HepG2 (cell line): ENCODE measurements around the gene IL21R. TPM values are rescaled to one million over a fixed set of nuclear protein-coding genes. Genes with fewer than 3 reads are reported as not detected.

Experiments used
- ATAC-seq: fragments of 200-7000 bp; cut with Tn5 transposase; 3 replicates; pipeline ENCODE4 v1.9.1; 2020; ENCODE audit warnings: mild to moderate bottlenecking, moderate library complexity
- BruUV-seq: library from RNA; stranded (reverse); fragments of 400-500 nt; replicated peaks from 2 replicates; lab custom pipeline; 2021; lab: Mats Ljungman, UMichigan
- CTCF ChIA-PET: fragments of 300-600 bp; formaldehyde crosslinking; extraction: SDS; loops from one replicate; lab custom pipeline; 2021; ENCODE audit warnings: low total read pairs, inconsistent platforms, low intra/inter-chr PET ratio; lab: Yijun Ruan, JAX
- POLR2A ChIA-PET: fragments of 350-600 bp; sonication (Branson Sonifier 250); formaldehyde crosslinking; loops from one replicate; lab custom pipeline; 2020; ENCODE audit warnings: antibody characterized with exemption, inconsistent platforms; lab: Yijun Ruan, JAX
- DNase-seq: peaks from one replicate; pipeline ENCODE4 v3.0.0-alpha.2; 2015; ENCODE audit warnings: low spot score
- FAIRE-seq: peaks from 3 replicates; lab custom pipeline; 2011; peaks lifted over from hg19 to GRCh38; lab: Jason Lieb, UNC
- H2AFZ ChIP-seq: one replicate; pipeline ENCODE4 v1.6.1; 2011; ENCODE audit warnings: low read length, inconsistent platforms
- H3K27ac ChIP-seq: fragments of 300-600 bp; 3 replicates; pipeline ENCODE4 v1.8.0; 2011; ENCODE audit warnings: mixed run types, mild to moderate bottlenecking, mixed read lengths, low read length, inconsistent platforms; ENCODE audit not compliant: insufficient read depth; ENCODE audit errors: extremely low read length
- H3K27me3 ChIP-seq, 2 experiments: fragments of 200-600 bp in 1 of 2; 2 replicates in 1 of 2; 3 replicates in 1 of 2; pipeline versions ENCODE4 v1.6.0 to v1.8.0; 2011; ENCODE audit warnings: low read length in 2 of 2, mild to moderate bottlenecking in 2 of 2, moderate library complexity in 2 of 2, inconsistent platforms in 1 of 2; ENCODE audit not compliant: insufficient read depth in 2 of 2, control insufficient read depth in 1 of 2
- H3K36me3 ChIP-seq, 2 experiments: fragments of 200-600 bp in 1 of 2; replicated peaks in 1 of 2; 2 replicates in 1 of 2; 3 replicates in 1 of 2; pipeline versions ENCODE4 v1.5.1 to v1.8.0; 2011; ENCODE audit warnings: low read length in 2 of 2, inconsistent platforms in 1 of 2; ENCODE audit not compliant: insufficient read depth in 2 of 2, control insufficient read depth in 1 of 2
- H3K4me1 ChIP-seq: 2 replicates; pipeline ENCODE4 v1.5.1; 2012; ENCODE audit warnings: low read length, inconsistent platforms; ENCODE audit not compliant: insufficient read depth
- H3K4me2 ChIP-seq: 2 replicates; pipeline ENCODE4 v1.6.0; 2011; ENCODE audit warnings: low read depth, low read length, inconsistent platforms
- H3K4me3 ChIP-seq, 3 experiments: fragments of 200-600 bp in 1 of 3; sonication (generic), shearing (Covaris generic) in 1 of 3; replicated peaks in 1 of 3; 2 replicates each; pipeline ENCODE4 v1.5.1; 2011 to 2016; ENCODE audit warnings: low read length in 3 of 3, inconsistent platforms in 2 of 3, low read depth in 2 of 3, mild to moderate bottlenecking in 2 of 3, control low read depth in 1 of 3, mixed read lengths in 1 of 3; ENCODE audit not compliant: insufficient read depth in 1 of 3
- H3K79me2 ChIP-seq: one replicate; pipeline ENCODE4 v1.6.1; 2011; ENCODE audit warnings: low read length, inconsistent platforms; ENCODE audit not compliant: insufficient read depth
- H3K9ac ChIP-seq: 2 replicates; pipeline ENCODE4 v1.6.0; 2011; ENCODE audit warnings: mild to moderate bottlenecking, low read depth, low read length, inconsistent platforms; ENCODE audit not compliant: insufficient read depth
- H3K9me3 ChIP-seq: 2 replicates; pipeline ENCODE4 v1.5.1; 2012; ENCODE audit warnings: mild to moderate bottlenecking, low read length
- H4K20me1 ChIP-seq: 2 replicates; pipeline ENCODE4 v1.6.0; 2011; ENCODE audit warnings: inconsistent platforms, mild to moderate bottlenecking, low read length, moderate library complexity; ENCODE audit not compliant: insufficient read depth
- GPN1 ChIP-seq: sonication (generic); formaldehyde crosslinking; IDR thresholded peaks from 2 replicates; pipeline ENCODE4 v1.5.1; 2020; ENCODE audit warnings: missing genetic modification reagents, borderline replicate concordance
- STAG1 ChIP-seq: sonication (generic); formaldehyde crosslinking; IDR thresholded peaks from 2 replicates; pipeline ENCODE4 v1.4.0; 2020; ENCODE audit warnings: missing genetic modification reagents
- ZFP62 ChIP-seq: sonication (generic); formaldehyde crosslinking; IDR thresholded peaks from 2 replicates; pipeline ENCODE4 v1.4.0; 2020; ENCODE audit warnings: missing genetic modification reagents
- WGBS: methylation state at CpG from one replicate; pipeline ENCODE4 v1.1.6; 2017; ENCODE audit warnings: low lambda C conversion rate; 5-methylcytosine and 5-hydroxymethylcytosine counted together
- in situ Hi-C: cut with HindIII; loops from 2 replicates; pipeline ENCODE4 v1.10.0; 2017; ENCODE audit warnings: low pct_unique_long_range_greater_than_20kb; ENCODE audit not compliant: extremely low pct_ligation_motif_present
- intact Hi-C: fragments of 100-400 bp; cut with micrococcal nuclease; formaldehyde crosslinking; loops from one replicate; pipeline ENCODE4 v1.10.0; 2022; ENCODE audit not compliant: unreplicated experiment
- polyA plus RNA-seq, 8 experiments: library from polyadenylated mRNA; depleted of rRNA in 3 of 8; stranded (reverse) in 7 of 8; unstranded in 1 of 8; fragments of >200 nt; fragmentation: Illumina TruSeq in 4 of 8; extraction: Trizol in 4 of 8; gene quantifications; 2 replicates each; pipeline versions ENCODE4 v1.2.1 to v1.2.3, GENCODE V29; 2011 to 2016; ENCODE audit warnings: low read depth in 4 of 8, missing spikeins in 1 of 8, mixed read lengths in 1 of 8; ENCODE audit not compliant: insufficient read depth in 1 of 8
- total RNA-seq, 5 experiments: library from RNA; depleted of rRNA; stranded (reverse); fragments of >200 nt; fragmentation: Illumina TruSeq; extraction: Trizol; gene quantifications; 2 replicates each; pipeline ENCODE4 v1.2.3, GENCODE V29; 2016; ENCODE audit warnings: low read depth in 1 of 5
- TF ChIP-seq, protein P1 (sequence below): sonication (generic); formaldehyde crosslinking; IDR thresholded peaks from 2 replicates; pipeline ENCODE4 v1.5.1; 2020; ENCODE audit warnings: mild to moderate bottlenecking, missing genetic modification reagents, moderate library complexity

The IL21R gene
- total and polyA plus RNA-seq, 2 of the 13 experiments (the other 11 are each of a cell fraction or from before 2014, with no cell fraction given) = 0.49 to 0.64 TPM

DNA sequence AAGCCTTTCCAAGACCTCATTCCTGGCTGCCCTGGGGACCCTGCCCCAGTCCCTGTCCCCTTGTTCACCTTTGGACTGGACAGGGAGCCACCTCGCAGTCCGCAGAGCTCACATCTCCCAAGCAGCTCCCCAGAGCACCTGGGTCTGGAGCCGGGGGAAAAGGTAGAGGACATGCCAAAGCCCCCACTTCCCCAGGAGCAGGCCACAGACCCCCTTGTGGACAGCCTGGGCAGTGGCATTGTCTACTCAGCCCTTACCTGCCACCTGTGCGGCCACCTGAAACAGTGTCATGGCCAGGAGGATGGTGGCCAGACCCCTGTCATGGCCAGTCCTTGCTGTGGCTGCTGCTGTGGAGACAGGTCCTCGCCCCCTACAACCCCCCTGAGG, 38.7 kb upstream of the IL21R start:
- 100% methylated on average over 4 of the region's 5 CpGs for WGBS
- no peaks in the 10 kb centered on the region for H3K9me3 ChIP-seq
- no peak for ATAC-seq
- H3K27me3 ChIP-seq = no peaks in the 10 kb centered on the region
- ChIA-PET CTCF (no interaction called here), POLR2A (no interaction called here)
- H3K4me2 ChIP-seq = no peak overlapping the region
- H3K4me1 ChIP-seq = peaks cover 46% of the 10 kb centered on the region
- in situ Hi-C loops = no loop called here
- FAIRE-seq = no peak
- no peak overlapping the region for H3K27ac ChIP-seq
- no peak overlapping the region for H3K4me3 ChIP-seq
- BruUV-seq = no TSS peak
- peaks cover 22 to 24% of the 10 kb centered on the region in 2 experiments for H3K36me3 ChIP-seq
- no peaks in the 10 kb centered on the region for H3K79me2 ChIP-seq
- TF ChIP-seq, protein P1, sequence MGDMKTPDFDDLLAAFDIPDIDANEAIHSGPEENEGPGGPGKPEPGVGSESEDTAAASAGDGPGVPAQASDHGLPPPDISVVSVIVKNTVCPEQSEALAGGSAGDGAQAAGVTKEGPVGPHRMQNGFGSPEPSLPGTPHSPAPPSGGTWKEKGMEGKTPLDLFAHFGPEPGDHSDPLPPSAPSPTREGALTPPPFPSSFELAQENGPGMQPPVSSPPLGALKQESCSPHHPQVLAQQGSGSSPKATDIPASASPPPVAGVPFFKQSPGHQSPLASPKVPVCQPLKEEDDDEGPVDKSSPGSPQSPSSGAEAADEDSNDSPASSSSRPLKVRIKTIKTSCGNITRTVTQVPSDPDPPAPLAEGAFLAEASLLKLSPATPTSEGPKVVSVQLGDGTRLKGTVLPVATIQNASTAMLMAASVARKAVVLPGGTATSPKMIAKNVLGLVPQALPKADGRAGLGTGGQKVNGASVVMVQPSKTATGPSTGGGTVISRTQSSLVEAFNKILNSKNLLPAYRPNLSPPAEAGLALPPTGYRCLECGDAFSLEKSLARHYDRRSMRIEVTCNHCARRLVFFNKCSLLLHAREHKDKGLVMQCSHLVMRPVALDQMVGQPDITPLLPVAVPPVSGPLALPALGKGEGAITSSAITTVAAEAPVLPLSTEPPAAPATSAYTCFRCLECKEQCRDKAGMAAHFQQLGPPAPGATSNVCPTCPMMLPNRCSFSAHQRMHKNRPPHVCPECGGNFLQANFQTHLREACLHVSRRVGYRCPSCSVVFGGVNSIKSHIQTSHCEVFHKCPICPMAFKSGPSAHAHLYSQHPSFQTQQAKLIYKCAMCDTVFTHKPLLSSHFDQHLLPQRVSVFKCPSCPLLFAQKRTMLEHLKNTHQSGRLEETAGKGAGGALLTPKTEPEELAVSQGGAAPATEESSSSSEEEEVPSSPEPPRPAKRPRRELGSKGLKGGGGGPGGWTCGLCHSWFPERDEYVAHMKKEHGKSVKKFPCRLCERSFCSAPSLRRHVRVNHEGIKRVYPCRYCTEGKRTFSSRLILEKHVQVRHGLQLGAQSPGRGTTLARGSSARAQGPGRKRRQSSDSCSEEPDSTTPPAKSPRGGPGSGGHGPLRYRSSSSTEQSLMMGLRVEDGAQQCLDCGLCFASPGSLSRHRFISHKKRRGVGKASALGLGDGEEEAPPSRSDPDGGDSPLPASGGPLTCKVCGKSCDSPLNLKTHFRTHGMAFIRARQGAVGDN (CRISPR knock-in tag) = no peak
- no peak for TF ChIP-seq GPN1
- no peak for TF ChIP-seq ZFP62 (CRISPR knock-in tag)
- 0 out of 2 replicates have a peak, but pooled peaks have one; percentile 11 for TF ChIP-seq STAG1 (CRISPR knock-in tag)
- intact Hi-C loops = no loop called here
- peaks cover 9% of the 10 kb centered on the region; the same call in 1 of the 2 replicates for H4K20me1 ChIP-seq
- H3K9ac ChIP-seq = no peak overlapping the region
- H2AFZ ChIP-seq = no peak overlapping the region
- no peak for DNase-seq
